Activated effector memory CD4-positive, alpha-beta T cell treated with anti-CD3 and anti-CD28 coated beads, Interleukin-2, amount 50 U/mL, for 16 hours (primary cell): ENCODE data around the gene SMARCC1.

ENCODE experiments used
- DNase-seq: peaks from one replicate; pipeline ENCODE4 v3.0.0-alpha.2; 2020

Gene SMARCC1

GRCh38 chr3:47628426-47628825 is 153.3 kb downstream of the SMARCC1 start:
- DNase-seq = no peak

GRCh38 chr3:47622671-47623461 is 158.8 kb downstream of the SMARCC1 start:
- no peak for DNase-seq

- DNase-seq = no peak
Observed at GRCh38 chr3:47617086-47618010, 164.3 kb downstream of the SMARCC1 start.

GRCh38 chr3:47614788-47615187 is 166.9 kb downstream of the SMARCC1 start:
- no peak for DNase-seq

GRCh38 chr3:47613722-47614121 is 168.0 kb downstream of the SMARCC1 start:
- no peak for DNase-seq

GRCh38 chr3:47612879-47613278 is 168.8 kb downstream of the SMARCC1 start:
- DNase-seq = no peak

- no peak for DNase-seq
Observed at GRCh38 chr3:47612178-47612577, 169.5 kb downstream of the SMARCC1 start.

GRCh38 chr3:47611576-47611975 is 170.1 kb downstream of the SMARCC1 start:
- DNase-seq = no peak

GRCh38 chr3:47610583-47610982 is 171.1 kb downstream of the SMARCC1 start:
- DNase-seq = no peak

GRCh38 chr3:47607335-47607734 is 174.4 kb downstream of the SMARCC1 start:
- no peak for DNase-seq

- DNase-seq = no peak
Observed at GRCh38 chr3:47606165-47606564, 175.5 kb downstream of the SMARCC1 start.

- no peak for DNase-seq
Observed at GRCh38 chr3:47605652-47606051, 176.0 kb downstream of the SMARCC1 start.

- DNase-seq = no peak
Observed at GRCh38 chr3:47604145-47604544, 177.5 kb downstream of the SMARCC1 start.

- DNase-seq = no peak
Observed at GRCh38 chr3:47603332-47603731, 178.4 kb downstream of the SMARCC1 start.

GRCh38 chr3:47601281-47601680 is 180.4 kb downstream of the SMARCC1 start:
- DNase-seq = no peak

- no peak for DNase-seq
Observed at GRCh38 chr3:47594792-47595191, 186.9 kb downstream of the SMARCC1 start.

- no peak for DNase-seq
Observed at GRCh38 chr3:47592066-47592795, 189.5 kb downstream of the SMARCC1 start.

GRCh38 chr3:47590216-47590615 is 191.5 kb downstream of the SMARCC1 start:
- DNase-seq = no peak

- DNase-seq = no peak
Observed at GRCh38 chr3:47588587-47588986, 193.1 kb downstream of the SMARCC1 start.

GRCh38 chr3:47588053-47588452 is 193.6 kb downstream of the SMARCC1 start:
- DNase-seq = no peak

- DNase-seq = no peak
Observed at GRCh38 chr3:47586746-47587145, 194.9 kb downstream of the SMARCC1 start.

- no peak for DNase-seq
Observed at GRCh38 chr3:47583320-47584075, 198.2 kb downstream of the SMARCC1 start.
